ENCODE results near the gene EHBP1.
"Not testable (repeated sequence)": the region's sequence is repeated elsewhere in the genome, so short reads cannot be mapped to it uniquely, and the experiment has no call there.

The EHBP1 gene

GRCh38 chr2:62705859-62706720, 577 bp downstream of the EHBP1 start:
- peak; percentile 51 for DNase-seq (ENCODE audit: low spot score)

DNA sequence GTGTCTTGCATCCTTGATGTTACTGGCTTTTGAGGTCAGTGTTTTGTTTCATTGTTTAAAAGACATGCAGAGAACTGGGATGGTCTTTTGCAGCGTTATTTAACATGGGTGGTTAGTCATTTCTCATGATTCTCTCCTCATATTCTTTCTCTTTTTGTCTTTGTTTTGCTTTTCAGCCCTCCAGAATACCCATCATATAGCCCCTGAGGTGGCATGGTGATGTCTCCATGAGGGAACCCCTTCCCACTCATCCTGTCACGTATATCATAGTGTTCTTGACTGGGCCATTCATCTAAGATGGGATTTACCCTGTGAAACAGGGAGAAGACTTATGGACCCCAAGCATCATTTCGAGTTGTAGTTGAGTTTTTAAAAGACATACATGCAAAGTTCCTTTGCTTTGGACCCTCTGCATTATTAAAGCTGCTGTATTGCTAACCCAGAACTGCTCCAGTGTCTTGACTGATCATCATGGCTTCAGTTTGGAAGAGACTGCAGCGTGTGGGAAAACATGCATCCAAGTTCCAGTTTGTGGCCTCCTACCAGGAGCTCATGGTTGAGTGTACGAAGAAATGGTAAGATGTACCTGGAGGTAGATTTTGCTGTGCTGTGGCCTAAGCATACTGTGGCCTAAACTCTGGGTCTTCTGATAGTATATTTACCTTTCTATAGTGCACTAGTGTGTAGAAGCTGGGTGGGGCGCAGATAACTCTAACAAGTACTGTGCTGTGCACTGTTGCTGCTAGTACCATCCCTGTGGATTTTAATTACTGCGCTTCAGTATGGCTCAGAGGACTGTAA, 1.4 kb downstream of the EHBP1 start:
- no peak for DNase-seq (ENCODE audit: low spot score)

DNA sequence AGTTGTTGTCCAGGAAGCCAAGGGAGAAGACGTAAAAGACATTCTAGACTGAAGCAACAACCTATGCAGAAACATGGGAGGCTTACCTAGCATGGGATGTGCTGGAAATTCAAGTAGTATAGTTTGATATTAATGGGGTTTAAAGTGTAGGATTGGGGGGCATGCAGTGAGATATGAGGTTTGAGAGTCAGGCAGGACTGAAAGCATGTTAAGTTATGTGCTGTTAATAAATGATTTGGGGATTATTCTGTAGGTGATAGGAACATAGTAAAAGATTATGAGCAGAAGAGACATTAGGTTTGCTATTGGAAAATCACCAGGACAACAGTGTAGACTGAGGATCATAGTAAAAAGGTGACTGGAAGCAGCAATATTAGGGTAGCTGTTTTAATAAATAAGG, 3.2 kb downstream of the EHBP1 start:
- no peak for DNase-seq (ENCODE audit: low spot score)

GRCh38 chr2:62711832-62712494, 6.5 kb downstream of the EHBP1 start:
- DNase-seq (ENCODE audit: low spot score): no peak

DNA sequence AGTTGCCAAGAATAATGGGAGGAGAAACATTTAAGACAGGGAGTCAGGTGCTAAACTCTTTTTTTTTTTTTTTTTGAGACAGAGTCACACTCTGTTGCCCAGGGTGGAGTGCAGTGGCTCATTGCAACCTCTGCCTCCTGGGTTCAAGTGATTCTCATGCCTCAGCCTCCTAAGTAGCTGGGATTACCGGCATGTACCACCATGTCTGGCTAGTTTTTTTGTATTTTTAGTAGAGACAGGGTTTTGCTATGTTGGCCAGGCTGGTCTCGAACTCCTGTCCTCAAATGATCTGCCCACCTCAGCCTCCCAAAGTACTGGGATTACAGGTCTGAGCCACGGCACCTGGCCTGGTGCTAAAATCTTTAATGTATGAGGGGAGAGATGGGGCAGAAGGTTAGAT, 7.7 kb downstream of the EHBP1 start:
- DNase-seq (ENCODE audit: low spot score): not testable (repeated sequence)

- DNase-seq (ENCODE audit: low spot score): no peak
Observed at GRCh38 chr2:62713837-62714236, 8.3 kb downstream of the EHBP1 start.

DNA sequence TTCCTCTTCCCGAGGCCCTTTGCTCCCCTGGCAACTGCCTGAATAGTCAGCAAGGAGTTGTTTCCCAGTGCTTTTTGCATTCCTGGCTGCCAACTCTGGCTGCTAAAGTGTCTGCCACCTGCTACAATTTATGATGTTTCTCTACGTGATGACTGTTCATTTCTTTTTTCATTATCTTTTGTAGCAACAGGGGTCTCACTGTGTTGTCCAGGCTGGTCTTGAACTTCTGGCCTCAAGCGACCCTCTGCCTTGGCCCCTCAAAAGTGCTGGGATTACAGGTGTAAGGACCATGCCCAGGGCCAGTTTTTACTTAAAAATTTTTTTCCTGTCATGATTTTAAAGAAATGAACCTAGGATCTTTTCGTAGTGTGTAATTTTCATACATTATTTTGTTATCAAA, 11.3 kb downstream of the EHBP1 start:
- DNase-seq (ENCODE audit: low spot score): no peak

GRCh38 chr2:62717503-62718081, 12.1 kb downstream of the EHBP1 start:
- no peak for DNase-seq (ENCODE audit: low spot score)

- DNase-seq (ENCODE audit: low spot score): no peak
Observed at GRCh38 chr2:62718225-62718822, 12.8 kb downstream of the EHBP1 start.

GRCh38 chr2:62719757-62720156, 14.2 kb downstream of the EHBP1 start:
- no peak for DNase-seq (ENCODE audit: low spot score)

- DNase-seq (ENCODE audit: low spot score): no peak
Observed at GRCh38 chr2:62722679-62723078, 17.2 kb downstream of the EHBP1 start.

DNA sequence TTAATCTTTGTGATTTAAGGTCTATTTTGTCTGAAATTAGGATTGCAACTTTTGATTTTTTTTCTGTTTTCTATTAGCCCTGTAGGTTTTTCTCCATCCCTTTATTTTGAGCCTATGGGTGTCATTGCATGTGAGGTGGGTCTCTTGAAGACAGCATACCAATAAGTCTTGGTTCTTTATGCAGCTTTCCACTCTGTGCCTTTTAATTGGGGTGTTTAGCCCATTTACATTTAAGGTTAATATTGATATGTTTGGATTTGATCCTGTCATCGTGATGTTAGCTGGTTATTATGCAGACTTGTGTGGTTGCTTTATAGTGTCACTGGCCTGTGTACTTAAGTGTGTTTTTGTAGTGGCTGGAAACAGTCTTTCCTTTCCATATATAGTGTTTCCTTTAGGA, 17.7 kb downstream of the EHBP1 start:
- no peak for DNase-seq (ENCODE audit: low spot score)

- no peak for DNase-seq (ENCODE audit: low spot score)
Observed at GRCh38 chr2:62724106-62724505, 18.6 kb downstream of the EHBP1 start.

DNA sequence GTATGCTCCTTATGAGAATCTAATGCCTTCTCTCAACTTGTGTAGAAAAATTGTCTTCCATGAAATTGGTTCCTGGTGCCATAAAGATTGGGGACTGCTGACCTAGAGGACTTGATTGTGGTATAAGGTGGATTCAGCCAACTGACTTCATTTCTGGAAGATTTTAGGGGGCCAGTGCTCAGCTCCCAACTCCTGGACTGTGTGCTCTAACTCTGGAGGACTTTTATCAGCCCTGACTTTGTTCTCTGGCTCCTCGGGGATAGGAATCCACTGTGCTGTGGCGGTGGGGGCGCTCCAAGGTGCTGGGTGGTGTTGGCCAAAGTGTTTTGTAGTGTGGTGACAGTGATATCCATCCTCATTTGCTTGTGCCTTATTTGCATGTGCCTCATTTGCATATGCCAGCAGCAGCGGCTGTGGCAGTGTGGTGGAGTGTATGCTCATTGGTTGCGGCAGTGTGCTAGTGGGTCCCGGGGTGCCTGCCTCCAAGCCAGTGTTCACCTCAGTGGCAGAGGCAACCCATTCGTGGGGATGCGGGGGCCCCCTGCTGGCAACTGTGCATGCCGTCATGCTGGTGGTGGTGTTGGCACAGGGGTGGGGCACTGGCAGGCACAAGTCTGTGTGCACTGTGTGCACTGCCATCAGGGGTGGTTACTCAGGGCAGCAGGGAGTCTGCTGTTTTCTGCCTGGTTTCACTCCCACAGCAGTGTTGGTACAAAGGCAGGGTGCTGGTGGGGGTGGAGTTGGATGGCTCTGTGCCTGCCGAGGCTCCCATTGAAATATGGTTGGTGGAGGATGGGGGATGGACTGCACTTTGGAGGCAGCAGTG, 19.6 kb downstream of the EHBP1 start:
- no peak for DNase-seq (ENCODE audit: low spot score)

GRCh38 chr2:62725712-62726055, 20.2 kb downstream of the EHBP1 start:
- no peak for DNase-seq (ENCODE audit: low spot score)

- no peak for DNase-seq (ENCODE audit: low spot score)
Observed at GRCh38 chr2:62727259-62727867, 21.9 kb downstream of the EHBP1 start.

DNA sequence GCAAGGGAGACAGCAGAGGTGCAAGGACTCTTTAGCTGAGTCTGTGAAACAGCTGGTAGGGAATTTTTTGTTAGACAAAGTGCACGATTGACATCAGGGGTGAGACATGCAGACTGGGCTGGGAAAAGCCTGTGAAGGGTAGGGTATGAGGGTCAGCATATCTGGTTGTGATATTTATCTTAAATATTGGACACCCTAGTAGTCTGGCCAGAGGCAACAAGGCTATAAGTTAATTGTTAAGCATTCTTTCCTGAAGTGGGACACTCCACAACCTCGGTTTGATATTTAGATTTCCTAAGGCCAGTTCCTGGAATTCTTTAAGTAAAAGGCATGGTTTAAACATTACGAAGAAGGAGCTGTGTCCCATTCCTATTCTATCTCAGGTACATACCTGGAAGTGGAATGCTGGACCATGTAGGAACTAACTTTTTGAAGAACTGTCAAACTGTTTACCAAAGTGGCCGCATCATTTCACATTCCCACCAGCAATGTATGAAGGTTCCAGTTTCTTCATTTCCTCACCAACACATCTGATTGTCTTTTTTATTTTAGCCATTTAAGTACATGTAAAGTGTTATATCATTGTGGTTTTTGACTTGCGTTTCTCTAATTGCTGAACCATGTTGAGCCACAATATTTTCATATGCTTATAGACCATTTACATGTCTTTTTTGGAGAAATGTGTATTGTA, 22.5 kb downstream of the EHBP1 start:
- DNase-seq (ENCODE audit: low spot score): no peak

DNA sequence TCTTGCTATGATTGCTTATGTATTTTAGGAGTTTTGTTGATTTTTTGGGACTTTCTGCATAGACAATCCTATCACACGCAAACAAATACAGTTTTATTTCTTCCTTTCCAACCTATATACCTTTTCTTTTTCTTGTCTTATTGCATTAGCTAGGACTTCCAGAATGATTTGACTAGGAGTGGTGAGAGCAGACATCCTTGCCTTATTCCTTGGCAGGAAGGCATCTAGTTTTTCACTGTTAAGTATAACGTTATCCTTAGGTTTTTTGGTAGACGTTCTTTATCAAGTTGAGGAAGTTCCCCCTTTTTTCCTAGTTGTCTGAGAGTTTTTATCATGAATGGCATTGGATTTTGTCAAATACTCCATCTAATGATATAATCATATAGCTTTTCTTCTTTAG, 25.8 kb downstream of the EHBP1 start:
- DNase-seq (ENCODE audit: low spot score): no peak

- DNase-seq (ENCODE audit: low spot score): no peak
Observed at GRCh38 chr2:62732262-62732777, 26.8 kb downstream of the EHBP1 start.

GRCh38 chr2:62733546-62733945, 28.0 kb downstream of the EHBP1 start:
- no peak for DNase-seq (ENCODE audit: low spot score)
